Measurements from ENCODE around the gene P2RX1.

- TF ChIP-seq TAF1 (conservative IDR thresholded peaks at IDR 0.05) (no peak), GABPA (IDR thresholded peaks at IDR 0.05 in 1 of 2, conservative IDR thresholded peaks at IDR 0.05 in 1 of 2) (no peak), SP1 (IDR thresholded peaks at IDR 0.05) (no peak), MAX (IDR thresholded peaks at IDR 0.05) (no peak), RAD21 (IDR thresholded peaks at IDR 0.05) (no peak), RXRA (IDR thresholded peaks at IDR 0.05) (no peak), FOXA1 (IDR thresholded peaks at IDR 0.05) (no peak), ZBTB33 (IDR thresholded peaks at IDR 0.05) (no peak), YY1 (IDR thresholded peaks at IDR 0.05) (no peak), HNF4G (IDR thresholded peaks at IDR 0.05) (no peak), EGR1 (IDR thresholded peaks at IDR 0.05; ENCODE audit: low read depth in 2 of 2) (no peak)
- TF ChIP-seq, protein P1, sequence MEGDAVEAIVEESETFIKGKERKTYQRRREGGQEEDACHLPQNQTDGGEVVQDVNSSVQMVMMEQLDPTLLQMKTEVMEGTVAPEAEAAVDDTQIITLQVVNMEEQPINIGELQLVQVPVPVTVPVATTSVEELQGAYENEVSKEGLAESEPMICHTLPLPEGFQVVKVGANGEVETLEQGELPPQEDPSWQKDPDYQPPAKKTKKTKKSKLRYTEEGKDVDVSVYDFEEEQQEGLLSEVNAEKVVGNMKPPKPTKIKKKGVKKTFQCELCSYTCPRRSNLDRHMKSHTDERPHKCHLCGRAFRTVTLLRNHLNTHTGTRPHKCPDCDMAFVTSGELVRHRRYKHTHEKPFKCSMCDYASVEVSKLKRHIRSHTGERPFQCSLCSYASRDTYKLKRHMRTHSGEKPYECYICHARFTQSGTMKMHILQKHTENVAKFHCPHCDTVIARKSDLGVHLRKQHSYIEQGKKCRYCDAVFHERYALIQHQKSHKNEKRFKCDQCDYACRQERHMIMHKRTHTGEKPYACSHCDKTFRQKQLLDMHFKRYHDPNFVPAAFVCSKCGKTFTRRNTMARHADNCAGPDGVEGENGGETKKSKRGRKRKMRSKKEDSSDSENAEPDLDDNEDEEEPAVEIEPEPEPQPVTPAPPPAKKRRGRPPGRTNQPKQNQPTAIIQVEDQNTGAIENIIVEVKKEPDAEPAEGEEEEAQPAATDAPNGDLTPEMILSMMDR (IDR thresholded peaks at IDR 0.05; ENCODE audit: low read depth, low read length, missing input control) = no peak
- TF ChIP-seq, protein P2, sequence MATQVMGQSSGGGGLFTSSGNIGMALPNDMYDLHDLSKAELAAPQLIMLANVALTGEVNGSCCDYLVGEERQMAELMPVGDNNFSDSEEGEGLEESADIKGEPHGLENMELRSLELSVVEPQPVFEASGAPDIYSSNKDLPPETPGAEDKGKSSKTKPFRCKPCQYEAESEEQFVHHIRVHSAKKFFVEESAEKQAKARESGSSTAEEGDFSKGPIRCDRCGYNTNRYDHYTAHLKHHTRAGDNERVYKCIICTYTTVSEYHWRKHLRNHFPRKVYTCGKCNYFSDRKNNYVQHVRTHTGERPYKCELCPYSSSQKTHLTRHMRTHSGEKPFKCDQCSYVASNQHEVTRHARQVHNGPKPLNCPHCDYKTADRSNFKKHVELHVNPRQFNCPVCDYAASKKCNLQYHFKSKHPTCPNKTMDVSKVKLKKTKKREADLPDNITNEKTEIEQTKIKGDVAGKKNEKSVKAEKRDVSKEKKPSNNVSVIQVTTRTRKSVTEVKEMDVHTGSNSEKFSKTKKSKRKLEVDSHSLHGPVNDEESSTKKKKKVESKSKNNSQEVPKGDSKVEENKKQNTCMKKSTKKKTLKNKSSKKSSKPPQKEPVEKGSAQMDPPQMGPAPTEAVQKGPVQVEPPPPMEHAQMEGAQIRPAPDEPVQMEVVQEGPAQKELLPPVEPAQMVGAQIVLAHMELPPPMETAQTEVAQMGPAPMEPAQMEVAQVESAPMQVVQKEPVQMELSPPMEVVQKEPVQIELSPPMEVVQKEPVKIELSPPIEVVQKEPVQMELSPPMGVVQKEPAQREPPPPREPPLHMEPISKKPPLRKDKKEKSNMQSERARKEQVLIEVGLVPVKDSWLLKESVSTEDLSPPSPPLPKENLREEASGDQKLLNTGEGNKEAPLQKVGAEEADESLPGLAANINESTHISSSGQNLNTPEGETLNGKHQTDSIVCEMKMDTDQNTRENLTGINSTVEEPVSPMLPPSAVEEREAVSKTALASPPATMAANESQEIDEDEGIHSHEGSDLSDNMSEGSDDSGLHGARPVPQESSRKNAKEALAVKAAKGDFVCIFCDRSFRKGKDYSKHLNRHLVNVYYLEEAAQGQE (IDR thresholded peaks at IDR 0.05) = no peak
- TF ChIP-seq, protein P3, sequence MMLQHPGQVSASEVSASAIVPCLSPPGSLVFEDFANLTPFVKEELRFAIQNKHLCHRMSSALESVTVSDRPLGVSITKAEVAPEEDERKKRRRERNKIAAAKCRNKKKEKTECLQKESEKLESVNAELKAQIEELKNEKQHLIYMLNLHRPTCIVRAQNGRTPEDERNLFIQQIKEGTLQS (IDR thresholded peaks at IDR 0.05) = no peak
Measured at GRCh38 chr17:3885970-3886369, 30.3 kb downstream of the P2RX1 start.
